ENCODE results near the gene FBH1. TPM values are rescaled to one million over a fixed set of nuclear protein-coding genes. Genes with fewer than 3 reads are reported as not detected.
"Not testable (repeated sequence)": the region's sequence is repeated elsewhere in the genome, so short reads cannot be mapped to it uniquely, and the experiment has no call there.

Gene FBH1
- total RNA-seq, 1 donor from 2014 or later = 69.4 TPM

- intact Hi-C loops (cut with micrococcal nuclease) = no loop called here
Measured at GRCh38 chr10:5902511-5903274, 12.7 kb downstream of the FBH1 start.

- intact Hi-C loops (cut with micrococcal nuclease) = no loop called here
Measured at GRCh38 chr10:5903563-5903962, 13.5 kb downstream of the FBH1 start.

- intact Hi-C loops (cut with micrococcal nuclease) = no loop called here
Measured at GRCh38 chr10:5904227-5904626, 14.2 kb downstream of the FBH1 start.

- intact Hi-C loops (cut with micrococcal nuclease) = no loop called here
Measured at GRCh38 chr10:5905854-5906507, 15.9 kb downstream of the FBH1 start.

GRCh38 chr10:5906651-5907050, 16.6 kb downstream of the FBH1 start:
- intact Hi-C loops (cut with micrococcal nuclease) = no loop called here

- intact Hi-C loops (cut with micrococcal nuclease) = not testable (repeated sequence)
Measured at GRCh38 chr10:5908676-5909075, 18.6 kb downstream of the FBH1 start.

- intact Hi-C loops (cut with micrococcal nuclease) = no loop called here
Measured at GRCh38 chr10:5910323-5911100, 20.5 kb downstream of the FBH1 start.

- intact Hi-C loops (cut with micrococcal nuclease) = no loop called here
Measured at GRCh38 chr10:5911670-5912069, 21.6 kb downstream of the FBH1 start.

GRCh38 chr10:5913736-5914135, 23.7 kb downstream of the FBH1 start:
- intact Hi-C loops (cut with micrococcal nuclease) = no loop called here

GRCh38 chr10:5915451-5915850, 25.4 kb downstream of the FBH1 start:
- intact Hi-C loops (cut with micrococcal nuclease) = no loop called here

GRCh38 chr10:5917305-5917704, 27.3 kb downstream of the FBH1 start:
- intact Hi-C loops (cut with micrococcal nuclease) = no loop called here

- intact Hi-C loops (cut with micrococcal nuclease) = no loop called here
Measured at GRCh38 chr10:5918763-5919162, 28.7 kb downstream of the FBH1 start.

GRCh38 chr10:5919568-5919967, 29.5 kb downstream of the FBH1 start:
- intact Hi-C loops (cut with micrococcal nuclease) = no loop called here

GRCh38 chr10:5921746-5922145, 31.7 kb downstream of the FBH1 start:
- intact Hi-C loops (cut with micrococcal nuclease) = no loop called here

GRCh38 chr10:5924889-5925288, 34.8 kb downstream of the FBH1 start:
- intact Hi-C loops (cut with micrococcal nuclease) = no loop called here

GRCh38 chr10:5927306-5927705, 37.3 kb downstream of the FBH1 start:
- intact Hi-C loops (cut with micrococcal nuclease) = no loop called here

- intact Hi-C loops (cut with micrococcal nuclease) = no loop called here
Measured at GRCh38 chr10:5929442-5929841, 39.4 kb downstream of the FBH1 start.

- intact Hi-C loops (cut with micrococcal nuclease) = no loop called here
Measured at GRCh38 chr10:5930272-5930671, 40.2 kb downstream of the FBH1 start.

- intact Hi-C loops (cut with micrococcal nuclease) = no loop called here
Measured at GRCh38 chr10:5932345-5932744, 42.3 kb downstream of the FBH1 start.

- intact Hi-C loops (cut with micrococcal nuclease) = no loop called here
Measured at GRCh38 chr10:5933909-5934546, 44.0 kb downstream of the FBH1 start.

- intact Hi-C loops (cut with micrococcal nuclease) = no loop called here
Measured at GRCh38 chr10:5935628-5936027, 45.6 kb downstream of the FBH1 start.

- intact Hi-C loops (cut with micrococcal nuclease) = no loop called here
Measured at GRCh38 chr10:5937016-5937415, 47.0 kb downstream of the FBH1 start.
